Measurements from ENCODE around the gene TMEM238.

- TF ChIP-seq SP1 (IDR thresholded peaks at IDR 0.05) = no peak
- no peak for TF ChIP-seq ELF4 (IDR thresholded peaks at IDR 0.05)
Measured at GRCh38 chr19:55372316-55373081, 11.6 kb downstream of the TMEM238 start.
